ENCODE data around the gene RUNDC3A.

The RUNDC3A gene

GRCh38 chr17:44351464-44351863, 43.1 kb downstream of the RUNDC3A start:
- Mint-ChIP-seq H3K9me3 (no peaks in the 10 kb centered on the region), H3K4me1 (peaks cover 5% of the 10 kb centered on the region), H3K36me3 (ENCODE audit: low read depth) (no peaks in the 10 kb centered on the region), H3K4me3 (no peak overlapping the region), H3K27ac (no peak overlapping the region), H3K27me3 (no peaks in the 10 kb centered on the region)
- no peak for DNase-seq
- ATAC-seq: no peak

- DNase-seq (no peak), ATAC-seq (no peak)
- Mint-ChIP-seq H3K27ac (no peak overlapping the region), H3K9me3 (no peaks in the 10 kb centered on the region), H3K36me3 (ENCODE audit: low read depth) (no peaks in the 10 kb centered on the region), H3K4me1 (peaks cover 5% of the 10 kb centered on the region), H3K27me3 (no peaks in the 10 kb centered on the region), H3K4me3 (no peak overlapping the region)
These were observed 43.8 kb downstream of the RUNDC3A start for GRCh38 chr17:44351961-44352827.

- Mint-ChIP-seq H3K4me3 (no peak overlapping the region), H3K36me3 (ENCODE audit: low read depth) (no peaks in the 10 kb centered on the region), H3K27ac (no peak overlapping the region), H3K27me3 (no peaks in the 10 kb centered on the region), H3K4me1 (peaks cover 5% of the 10 kb centered on the region), H3K9me3 (no peaks in the 10 kb centered on the region)
- DNase-seq: no peak
- ATAC-seq: no peak
These were observed 44.6 kb downstream of the RUNDC3A start for GRCh38 chr17:44352828-44353671.

GRCh38 chr17:44353672-44354331, 45.4 kb downstream of the RUNDC3A start:
- H3K4me3 Mint-ChIP-seq: peak overlapping the region; percentile 42
- H3K4me1 Mint-ChIP-seq: peaks cover 2% of the 10 kb centered on the region
- H3K9me3 Mint-ChIP-seq: no peaks in the 10 kb centered on the region
- peak; percentile 20 for DNase-seq
- no peaks in the 10 kb centered on the region for H3K36me3 Mint-ChIP-seq (ENCODE audit: low read depth)
- ATAC-seq: no peak
- H3K27me3 Mint-ChIP-seq: no peaks in the 10 kb centered on the region
- H3K27ac Mint-ChIP-seq: no peak overlapping the region

GRCh38 chr17:44354582-44355561, 46.5 kb downstream of the RUNDC3A start:
- Mint-ChIP-seq H3K27ac (no peak overlapping the region), H3K9me3 (no peaks in the 10 kb centered on the region), H3K4me3 (peak overlapping the region; percentile 52), H3K27me3 (no peaks in the 10 kb centered on the region), H3K36me3 (ENCODE audit: low read depth) (no peaks in the 10 kb centered on the region), H3K4me1 (peaks cover 2% of the 10 kb centered on the region)
- DNase-seq (peak; percentile 75), ATAC-seq (no peak)

- H3K36me3 Mint-ChIP-seq (ENCODE audit: low read depth): no peaks in the 10 kb centered on the region
- H3K27me3 Mint-ChIP-seq: no peaks in the 10 kb centered on the region
- peaks cover under 1% of the 10 kb centered on the region for H3K4me1 Mint-ChIP-seq
- no peak overlapping the region for H3K4me3 Mint-ChIP-seq
- DNase-seq (no peak), ATAC-seq (no peak)
- no peaks in the 10 kb centered on the region for H3K9me3 Mint-ChIP-seq
- H3K27ac Mint-ChIP-seq: no peak overlapping the region
These were observed 47.3 kb downstream of the RUNDC3A start for GRCh38 chr17:44355642-44356099.

- Mint-ChIP-seq H3K4me1 (no peaks in the 10 kb centered on the region), H3K27me3 (peaks cover under 1% of the 10 kb centered on the region), H3K4me3 (no peak overlapping the region), H3K27ac (no peak overlapping the region), H3K9me3 (no peaks in the 10 kb centered on the region), H3K36me3 (ENCODE audit: low read depth) (no peaks in the 10 kb centered on the region)
- DNase-seq (no peak), ATAC-seq (no peak)
These were observed 47.8 kb downstream of the RUNDC3A start for GRCh38 chr17:44356241-44356640.

- Mint-ChIP-seq H3K4me3 (no peak overlapping the region), H3K9me3 (no peaks in the 10 kb centered on the region), H3K27ac (no peak overlapping the region), H3K36me3 (ENCODE audit: low read depth) (no peaks in the 10 kb centered on the region), H3K27me3 (peaks cover 6% of the 10 kb centered on the region), H3K4me1 (no peaks in the 10 kb centered on the region)
- no peak for DNase-seq
- no peak for ATAC-seq
These were observed 49.7 kb downstream of the RUNDC3A start for GRCh38 chr17:44358066-44358465.

GRCh38 chr17:44359006-44359405, 50.6 kb downstream of the RUNDC3A start:
- DNase-seq (no peak), ATAC-seq (no peak)
- H3K9me3 Mint-ChIP-seq: no peaks in the 10 kb centered on the region

GRCh38 chr17:44359458-44360143, 51.2 kb downstream of the RUNDC3A start:
- ATAC-seq (no peak), DNase-seq (no peak)
- Mint-ChIP-seq H3K9me3 (no peaks in the 10 kb centered on the region), H3K4me1 (no peaks in the 10 kb centered on the region), H3K27me3 (peaks cover 9% of the 10 kb centered on the region), H3K36me3 (ENCODE audit: low read depth) (no peaks in the 10 kb centered on the region), H3K4me3 (no peak overlapping the region), H3K27ac (no peak overlapping the region)

More at GRCh38 chr17:44359006-44359405, 50.6 kb downstream of the RUNDC3A start:
- Mint-ChIP-seq H3K4me1 (no peaks in the 10 kb centered on the region), H3K36me3 (ENCODE audit: low read depth) (no peaks in the 10 kb centered on the region), H3K4me3 (no peak overlapping the region), H3K27me3 (peaks cover 6% of the 10 kb centered on the region), H3K27ac (no peak overlapping the region)

- DNase-seq (no peak), ATAC-seq (no peak)
- Mint-ChIP-seq H3K27ac (no peak overlapping the region), H3K9me3 (no peaks in the 10 kb centered on the region), H3K36me3 (ENCODE audit: low read depth) (no peaks in the 10 kb centered on the region), H3K27me3 (peaks cover 14% of the 10 kb centered on the region), H3K4me1 (no peaks in the 10 kb centered on the region), H3K4me3 (no peak overlapping the region)
These were observed 51.7 kb downstream of the RUNDC3A start for GRCh38 chr17:44360144-44360533.

GRCh38 chr17:44360826-44361225, 52.4 kb downstream of the RUNDC3A start:
- Mint-ChIP-seq H3K36me3 (ENCODE audit: low read depth) (no peaks in the 10 kb centered on the region), H3K27me3 (peaks cover 19% of the 10 kb centered on the region), H3K4me1 (no peaks in the 10 kb centered on the region), H3K4me3 (no peak overlapping the region), H3K9me3 (no peaks in the 10 kb centered on the region), H3K27ac (no peak overlapping the region)
- ATAC-seq (no peak), DNase-seq (no peak)
